SJCRH30 (cell line): ENCODE data around the gene GMDS. TPM values are rescaled to one million over a fixed set of nuclear protein-coding genes. Genes with fewer than 3 reads are reported as not detected.
"Not testable (repeated sequence)": the region's sequence is repeated elsewhere in the genome, so short reads cannot be mapped to it uniquely, and the experiment has no call there.

Source experiments
- DNase-seq, 2 experiments: peaks; one replicate each; pipeline ENCODE4 v3.0.0-alpha.2; 2015 to 2020
- H3K27ac ChIP-seq: fragments of 250-450 bp; sonication (Bioruptor Pico); 2 replicates; pipeline ENCODE4 v1.5.1; 2020; ENCODE audit warnings: mild to moderate bottlenecking, moderate library complexity
- H3K27me3 ChIP-seq: fragments of 250-450 bp; sonication (Bioruptor Pico); 2 replicates; pipeline ENCODE4 v1.5.1; 2020; ENCODE audit warnings: mild to moderate bottlenecking, moderate library complexity
- H3K36me3 ChIP-seq: fragments of 250-450 bp; sonication (Bioruptor Pico); 2 replicates; pipeline ENCODE4 v1.5.1; 2020; ENCODE audit warnings: mild to moderate bottlenecking, moderate library complexity
- H3K4me1 ChIP-seq: fragments of 250-450 bp; sonication (Bioruptor Pico); 2 replicates; pipeline ENCODE4 v1.5.1; 2020; ENCODE audit warnings: mild to moderate bottlenecking, moderate library complexity
- H3K4me3 ChIP-seq: fragments of 250-450 bp; sonication (Bioruptor Pico); 2 replicates; pipeline ENCODE4 v1.5.1; 2020; ENCODE audit warnings: mild to moderate bottlenecking, moderate library complexity
- H3K9me3 ChIP-seq: fragments of 250-450 bp; sonication (Bioruptor Pico); replicated peaks from 2 replicates; pipeline ENCODE4 v1.5.1; 2020; ENCODE audit warnings: mild to moderate bottlenecking, moderate library complexity
- total RNA-seq: library from RNA; depleted of rRNA; stranded (reverse); fragments of >200 nt; shearing (Covaris generic); gene quantifications from 2 replicates; pipeline ENCODE4 v1.2.3, GENCODE V29; 2014

The GMDS gene
- total RNA-seq, 1 experiment from 2014 or later: 7.9 TPM

- Histone ChIP-seq H3K4me3 (no peak overlapping the region), H3K36me3 (no peaks in the 10 kb centered on the region), H3K4me1 (no peaks in the 10 kb centered on the region), H3K27me3 (no peaks in the 10 kb centered on the region), H3K9me3 (no peaks in the 10 kb centered on the region), H3K27ac (no peak overlapping the region)
- no peak for DNase-seq
Observed at GRCh38 chr6:1756472-1757129, 488.8 kb downstream of the GMDS start.

- H3K27ac ChIP-seq, H3K36me3 ChIP-seq, H3K27me3 ChIP-seq, DNase-seq, H3K4me1 ChIP-seq, H3K4me3 ChIP-seq, H3K9me3 ChIP-seq: not testable (repeated sequence)
Observed at GRCh38 chr6:1751063-1751462, 494.3 kb downstream of the GMDS start.

GRCh38 chr6:1749041-1749440 lies 496.4 kb downstream of the GMDS start:
- Histone ChIP-seq H3K9me3 (no peaks in the 10 kb centered on the region), H3K4me3 (no peak overlapping the region), H3K4me1 (peaks cover 3% of the 10 kb centered on the region; the same call in 1 of the 2 replicates), H3K36me3 (no peaks in the 10 kb centered on the region), H3K27me3 (no peaks in the 10 kb centered on the region), H3K27ac (no peak overlapping the region)
- DNase-seq: no peak

GRCh38 chr6:1747531-1747930 lies 497.9 kb downstream of the GMDS start:
- no peaks in the 10 kb centered on the region for H3K9me3 ChIP-seq
- no peak for DNase-seq

GRCh38 chr6:1747003-1747402 lies 498.4 kb downstream of the GMDS start:
- Histone ChIP-seq H3K4me1 (peaks cover 3% of the 10 kb centered on the region; the same call in 1 of the 2 replicates), H3K27ac (no peak overlapping the region), H3K9me3 (no peaks in the 10 kb centered on the region), H3K36me3 (no peaks in the 10 kb centered on the region), H3K27me3 (no peaks in the 10 kb centered on the region), H3K4me3 (no peak overlapping the region)
- no peak for DNase-seq

More at GRCh38 chr6:1747531-1747930, 497.9 kb downstream of the GMDS start:
- H3K4me1 ChIP-seq: peaks cover 3% of the 10 kb centered on the region; the same call in 1 of the 2 replicates
- no peak overlapping the region for H3K4me3 ChIP-seq
- H3K36me3 ChIP-seq: no peaks in the 10 kb centered on the region
- H3K27ac ChIP-seq: no peak overlapping the region
- no peaks in the 10 kb centered on the region for H3K27me3 ChIP-seq

GRCh38 chr6:1745814-1746213 lies 499.6 kb downstream of the GMDS start:
- Histone ChIP-seq H3K9me3 (no peaks in the 10 kb centered on the region), H3K27me3 (no peaks in the 10 kb centered on the region), H3K36me3 (no peaks in the 10 kb centered on the region), H3K4me1 (peaks cover 3% of the 10 kb centered on the region; the same call in 1 of the 2 replicates), H3K27ac (no peak overlapping the region), H3K4me3 (no peak overlapping the region)
- peak; percentile 31 to 60 for DNase-seq

- no peak for DNase-seq
- no peaks in the 10 kb centered on the region for H3K9me3 ChIP-seq
- no peaks in the 10 kb centered on the region for H3K36me3 ChIP-seq
- H3K4me1 ChIP-seq: peaks cover 3% of the 10 kb centered on the region; the same call in 1 of the 2 replicates
- no peak overlapping the region for H3K27ac ChIP-seq
- no peak overlapping the region for H3K4me3 ChIP-seq
- H3K27me3 ChIP-seq: no peaks in the 10 kb centered on the region
Observed at GRCh38 chr6:1744543-1744942, 500.9 kb downstream of the GMDS start.

GRCh38 chr6:1739680-1740079 lies 505.7 kb downstream of the GMDS start:
- no peaks in the 10 kb centered on the region; the same call in 1 of the 2 replicates for H3K4me1 ChIP-seq
- DNase-seq: no peak
- H3K27me3 ChIP-seq: no peaks in the 10 kb centered on the region
- no peak overlapping the region for H3K4me3 ChIP-seq
- no peaks in the 10 kb centered on the region for H3K36me3 ChIP-seq
- no peaks in the 10 kb centered on the region for H3K9me3 ChIP-seq
- no peak overlapping the region for H3K27ac ChIP-seq

GRCh38 chr6:1739220-1739619 lies 506.2 kb downstream of the GMDS start:
- no peaks in the 10 kb centered on the region; the same call in 1 of the 2 replicates for H3K4me1 ChIP-seq
- no peak overlapping the region for H3K4me3 ChIP-seq
- no peak for DNase-seq
- no peaks in the 10 kb centered on the region for H3K9me3 ChIP-seq
- H3K27me3 ChIP-seq: no peaks in the 10 kb centered on the region
- H3K36me3 ChIP-seq: no peaks in the 10 kb centered on the region
- no peak overlapping the region for H3K27ac ChIP-seq

- Histone ChIP-seq H3K27ac (no peak overlapping the region), H3K4me1 (no peaks in the 10 kb centered on the region; the same call in 1 of the 2 replicates), H3K36me3 (no peaks in the 10 kb centered on the region), H3K9me3 (no peaks in the 10 kb centered on the region), H3K27me3 (no peaks in the 10 kb centered on the region), H3K4me3 (no peak overlapping the region)
- DNase-seq: peak; percentile 24 to 53
Observed at GRCh38 chr6:1738558-1739081, 506.8 kb downstream of the GMDS start.

GRCh38 chr6:1737463-1738311 lies 507.7 kb downstream of the GMDS start:
- H3K36me3 ChIP-seq: no peaks in the 10 kb centered on the region
- no peaks in the 10 kb centered on the region for H3K9me3 ChIP-seq
- no peak overlapping the region for H3K27ac ChIP-seq
- DNase-seq: no peak
- no peaks in the 10 kb centered on the region for H3K27me3 ChIP-seq
- no peak overlapping the region for H3K4me3 ChIP-seq
- no peaks in the 10 kb centered on the region; the same call in 1 of the 2 replicates for H3K4me1 ChIP-seq

- no peak for DNase-seq
- no peaks in the 10 kb centered on the region for H3K36me3 ChIP-seq
- no peak overlapping the region for H3K4me3 ChIP-seq
- H3K4me1 ChIP-seq: no peaks in the 10 kb centered on the region
- H3K27ac ChIP-seq: no peak overlapping the region
- no peaks in the 10 kb centered on the region for H3K27me3 ChIP-seq
- no peaks in the 10 kb centered on the region for H3K9me3 ChIP-seq
Observed at GRCh38 chr6:1736346-1737105, 508.9 kb downstream of the GMDS start.

- DNase-seq: no peak
- H3K4me3 ChIP-seq: no peak overlapping the region
- H3K27ac ChIP-seq: no peak overlapping the region
- no peaks in the 10 kb centered on the region for H3K36me3 ChIP-seq
- H3K4me1 ChIP-seq: no peaks in the 10 kb centered on the region
- H3K9me3 ChIP-seq: no peaks in the 10 kb centered on the region
- H3K27me3 ChIP-seq: no peaks in the 10 kb centered on the region
Observed at GRCh38 chr6:1735239-1735803, 510.1 kb downstream of the GMDS start.

- Histone ChIP-seq H3K27ac (no peak overlapping the region), H3K36me3 (no peaks in the 10 kb centered on the region), H3K4me3 (no peak overlapping the region), H3K4me1 (no peaks in the 10 kb centered on the region), H3K27me3 (no peaks in the 10 kb centered on the region), H3K9me3 (no peaks in the 10 kb centered on the region)
- no peak for DNase-seq
Observed at GRCh38 chr6:1730882-1731281, 514.5 kb downstream of the GMDS start.
